Activated CD4-positive, CD25-positive, alpha-beta regulatory T cell (primary cell): ENCODE measurements around the gene FAAH.

ENCODE experiments used
- DNase-seq, 4 experiments: peaks; one replicate each; lab custom pipeline; 2025; lab: John Stamatoyannopoulos, UW

Gene FAAH

DNA sequence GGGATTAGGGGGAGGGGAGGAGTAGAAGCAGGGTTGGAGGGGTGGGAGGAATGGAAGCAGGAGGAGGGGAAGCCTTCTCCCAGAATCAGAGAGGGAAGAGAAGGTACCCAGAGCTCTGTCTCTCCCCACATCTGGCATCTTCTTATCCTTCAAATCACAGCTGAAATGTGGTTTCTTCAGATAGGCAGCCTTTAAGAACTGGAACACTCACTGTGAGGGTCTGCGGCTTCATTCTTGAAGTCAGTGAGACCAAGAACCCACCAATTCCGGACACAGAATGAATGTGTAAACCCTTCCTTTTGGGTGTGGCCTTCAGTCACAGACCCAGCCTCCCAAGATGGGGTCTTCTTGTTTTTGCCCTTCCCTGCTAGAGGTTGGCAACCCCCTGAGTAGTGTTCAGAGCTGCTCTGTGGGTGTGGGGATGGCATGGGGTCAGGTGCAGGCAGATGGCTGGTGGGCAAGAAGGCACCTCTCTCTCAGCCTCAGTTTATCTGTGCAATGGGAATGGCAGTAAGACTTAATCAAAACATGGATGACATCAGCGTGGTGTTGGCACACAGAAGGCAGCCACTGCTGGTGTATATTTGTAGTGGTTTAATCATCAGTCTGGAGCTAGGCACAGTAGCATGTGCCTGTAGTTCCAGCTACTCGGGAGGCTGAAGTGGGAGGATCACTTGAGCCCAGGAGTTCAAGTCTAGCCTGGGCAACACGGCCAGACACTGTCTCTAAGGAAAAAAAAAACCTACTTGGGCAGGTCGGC, 7.2 kb downstream of the FAAH start:
- no peak for DNase-seq

GRCh38 chr1:46401964-46402626, 8.0 kb downstream of the FAAH start:
- no peak for DNase-seq

DNA sequence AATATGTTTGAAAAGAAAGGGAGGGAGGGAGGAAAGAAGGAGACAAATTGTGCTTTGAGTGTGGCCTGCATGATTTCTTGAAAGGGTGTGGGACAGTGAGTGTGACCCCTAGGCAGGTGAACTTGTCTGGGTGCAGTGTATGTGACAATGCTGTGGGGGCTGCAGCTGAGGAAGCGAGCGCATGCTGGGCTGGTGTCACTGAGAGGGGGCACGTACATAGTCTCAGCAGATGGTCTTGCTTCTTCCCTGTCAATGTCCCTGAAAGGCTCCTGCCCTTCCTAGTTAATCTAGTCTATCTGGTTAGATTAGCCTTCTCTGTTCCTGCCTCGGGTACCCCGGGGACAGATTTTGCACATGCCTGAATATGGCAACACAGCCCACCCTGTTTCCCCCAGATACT, 9.8 kb downstream of the FAAH start:
- no peak for DNase-seq

- no peak for DNase-seq
Observed at GRCh38 chr1:46404482-46405196, 10.5 kb downstream of the FAAH start.

- no peak for DNase-seq
Observed at GRCh38 chr1:46405197-46405555, 11.1 kb downstream of the FAAH start.

GRCh38 chr1:46405724-46406123, 11.6 kb downstream of the FAAH start:
- DNase-seq, result no peak

- no peak for DNase-seq
Observed at GRCh38 chr1:46406881-46407608, 12.9 kb downstream of the FAAH start.

DNA sequence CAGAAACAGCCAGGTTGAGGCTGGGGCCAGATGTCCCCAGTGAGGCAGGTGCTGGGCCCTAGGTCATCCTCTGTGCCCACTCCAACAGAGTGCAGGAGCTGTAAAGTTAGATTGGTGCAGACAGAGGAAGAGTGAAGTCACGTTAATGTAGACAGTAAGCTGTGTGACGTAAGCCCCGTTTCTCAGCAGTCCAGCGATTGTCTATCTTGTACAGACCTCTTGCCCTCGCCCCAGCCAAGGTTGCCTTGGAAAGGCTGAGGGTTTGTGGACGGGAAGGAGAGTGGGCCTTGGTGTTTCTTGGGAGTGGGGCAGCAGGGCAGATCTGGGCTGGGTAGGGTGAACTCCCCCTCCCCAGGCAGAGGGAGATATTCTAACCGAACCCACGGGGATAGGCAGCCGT, 13.5 kb downstream of the FAAH start:
- DNase-seq, result no peak

- DNase-seq, result no peak
Observed at GRCh38 chr1:46408356-46409062, 14.4 kb downstream of the FAAH start.

DNA sequence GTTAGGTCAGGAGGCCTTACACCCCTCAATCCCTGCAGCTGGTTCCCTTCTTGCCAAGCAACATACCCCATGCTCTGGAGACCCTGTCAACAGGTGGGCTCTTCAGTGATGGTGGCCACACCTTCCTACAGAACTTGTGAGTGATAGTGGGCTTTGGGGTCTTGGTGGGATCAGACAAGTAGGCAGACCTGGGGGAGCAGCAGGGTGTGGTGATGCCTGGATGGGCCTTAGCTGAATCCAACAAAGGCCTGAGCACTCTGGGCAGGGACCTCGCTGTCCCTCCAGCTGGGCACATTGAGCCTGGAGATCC, 14.9 kb downstream of the FAAH start:
- DNase-seq, result no peak

- DNase-seq, result no peak
Observed at GRCh38 chr1:46410156-46411009, 16.3 kb downstream of the FAAH start.

GRCh38 chr1:46411010-46411405, 16.9 kb downstream of the FAAH start:
- no peak for DNase-seq

GRCh38 chr1:46411601-46412341, 17.7 kb downstream of the FAAH start:
- DNase-seq, result no peak

GRCh38 chr1:46412893-46413595, 18.9 kb downstream of the FAAH start:
- DNase-seq, result no peak

DNA sequence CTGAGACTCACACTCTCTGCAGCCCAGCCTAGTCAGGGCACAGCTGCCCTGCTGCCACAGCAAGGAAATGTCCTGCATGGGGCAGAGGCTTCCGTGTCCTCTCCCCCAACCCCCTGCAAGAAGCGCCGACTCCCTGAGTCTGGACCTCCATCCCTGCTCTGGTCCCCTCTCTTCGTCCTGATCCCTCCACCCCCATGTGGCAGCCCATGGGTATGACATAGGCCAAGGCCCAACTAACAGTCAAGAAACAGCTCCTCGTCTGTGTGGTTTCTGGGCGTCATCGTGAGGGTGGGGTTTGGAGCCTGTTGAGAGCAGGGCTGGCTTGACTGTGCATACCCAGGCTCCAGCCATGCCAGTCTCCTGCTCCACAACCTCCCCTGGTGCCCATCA, 19.5 kb downstream of the FAAH start:
- DNase-seq, result no peak

DNA sequence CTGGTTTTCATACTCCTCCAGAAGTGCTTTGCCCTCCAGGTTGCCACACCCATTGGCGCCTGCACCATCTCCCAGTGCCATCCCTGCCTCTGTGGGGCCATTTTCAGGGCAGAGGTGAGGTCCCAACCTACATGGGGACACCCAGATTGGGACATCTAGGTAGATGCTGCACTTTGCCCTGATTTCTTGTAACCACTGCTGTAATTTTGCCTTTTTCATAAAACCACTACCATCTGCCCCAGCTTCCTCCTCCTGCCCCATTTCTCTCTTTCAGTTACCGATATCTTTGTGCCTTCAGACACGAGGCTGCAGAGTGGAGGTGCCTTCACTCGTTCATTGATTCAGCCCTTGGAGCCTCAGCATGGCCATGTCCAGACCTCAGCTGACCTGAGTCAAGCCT, 21.4 kb downstream of the FAAH start:
- DNase-seq, result no peak

DNA sequence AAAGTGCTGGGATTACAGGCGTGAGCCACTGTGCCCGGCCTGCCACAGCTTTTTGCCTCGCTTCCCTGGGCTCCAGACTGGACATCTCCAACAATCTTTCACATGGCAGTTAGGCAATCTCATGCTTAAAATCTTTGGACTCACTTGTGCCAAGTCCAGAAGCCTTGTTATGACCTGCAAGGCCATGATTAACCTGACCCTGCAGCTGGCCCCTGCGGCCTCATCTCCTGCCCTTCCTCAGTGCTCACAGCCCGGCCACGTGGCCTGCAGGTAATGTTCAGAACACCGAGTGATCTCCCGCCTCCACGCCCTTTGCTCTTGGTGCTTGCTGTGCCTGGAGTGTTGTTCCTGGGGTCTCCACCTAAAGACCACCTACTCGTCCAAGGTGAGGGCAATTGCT, 24.9 kb downstream of the FAAH start:
- no peak for DNase-seq

- no peak for DNase-seq
Observed at GRCh38 chr1:46420533-46420915, 26.4 kb downstream of the FAAH start.

- no peak for DNase-seq
Observed at GRCh38 chr1:46421739-46422138, 27.6 kb downstream of the FAAH start.
